SK-N-SH treated with all-trans-retinoic acid at 6 μM for 48 hours (cell line): ENCODE measurements around the gene FHOD1.

Experiments
- RARB ChIP-seq: fragments of 250-450 bp; sonication (Bioruptor Pico); IDR thresholded peaks from 2 replicates; pipeline ENCODE4 v1.8.0; 2021; ENCODE audit warnings: mild to moderate bottlenecking, moderate library complexity
- ZC3H10 ChIP-seq: fragments of 250-450 bp; sonication (Bioruptor Pico); IDR thresholded peaks from 2 replicates; pipeline ENCODE4 v1.5.1; 2021; ENCODE audit warnings: mild to moderate bottlenecking, moderate library complexity
- ZFP30 ChIP-seq: fragments of 450-650 bp; formaldehyde crosslinking; IDR thresholded peaks from 2 replicates; pipeline ENCODE4 v1.5.0; 2022; ENCODE audit warnings: mild to moderate bottlenecking, moderate library complexity
- ZNF565 ChIP-seq: fragments of 450-650 bp; formaldehyde crosslinking; conservative IDR thresholded peaks from 2 replicates; pipeline ENCODE4 v1.5.0; 2020; ENCODE audit warnings: low read depth, mild to moderate bottlenecking, moderate library complexity
- ZNF70 ChIP-seq: fragments of 450-650 bp; formaldehyde crosslinking; IDR thresholded peaks from 2 replicates; pipeline ENCODE4 v1.5.0; 2020; ENCODE audit warnings: mild to moderate bottlenecking, moderate library complexity
- ZNF8 ChIP-seq: fragments of 450-650 bp; formaldehyde crosslinking; IDR thresholded peaks from 2 replicates; pipeline ENCODE4 v1.5.0; 2020; ENCODE audit warnings: mild to moderate bottlenecking, moderate library complexity
- TF ChIP-seq, protein P1 (sequence below): fragments of 250-450 bp; sonication (Bioruptor Pico); IDR thresholded peaks from 2 replicates; pipeline ENCODE4 v1.8.0; 2020; ENCODE audit warnings: mild to moderate bottlenecking, moderate library complexity, borderline replicate concordance

DNA sequence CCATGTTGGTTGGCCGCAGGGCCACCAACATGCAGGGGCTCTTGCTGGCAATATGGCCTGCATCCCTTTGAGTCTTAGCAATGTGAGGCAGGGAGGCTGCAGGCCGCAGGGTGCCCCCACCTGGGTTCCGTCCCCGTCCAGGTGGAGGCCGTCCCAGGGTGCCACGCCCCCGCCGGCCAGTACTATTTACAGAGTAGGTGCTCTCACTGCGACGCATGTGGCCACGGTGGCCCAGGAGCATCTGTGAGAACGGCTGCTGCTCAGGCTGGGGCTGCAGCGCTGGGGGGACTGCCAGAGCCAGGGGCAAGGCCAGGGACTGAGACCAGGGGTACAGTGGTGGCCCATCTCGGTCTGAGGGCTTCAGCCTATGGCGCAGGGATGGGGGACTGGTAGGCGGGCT lies 67.1 kb downstream of the FHOD1 start:
- TF ChIP-seq ZNF8 (CRISPR knock-in tag) = no peak
- TF ChIP-seq ZFP30 = no peak
- TF ChIP-seq ZNF70 = no peak
- TF ChIP-seq ZC3H10 (CRISPR knock-in tag) = no peak
- TF ChIP-seq RARB = no peak
- TF ChIP-seq ZNF565 (CRISPR knock-in tag) = no peak
- TF ChIP-seq, protein P1, sequence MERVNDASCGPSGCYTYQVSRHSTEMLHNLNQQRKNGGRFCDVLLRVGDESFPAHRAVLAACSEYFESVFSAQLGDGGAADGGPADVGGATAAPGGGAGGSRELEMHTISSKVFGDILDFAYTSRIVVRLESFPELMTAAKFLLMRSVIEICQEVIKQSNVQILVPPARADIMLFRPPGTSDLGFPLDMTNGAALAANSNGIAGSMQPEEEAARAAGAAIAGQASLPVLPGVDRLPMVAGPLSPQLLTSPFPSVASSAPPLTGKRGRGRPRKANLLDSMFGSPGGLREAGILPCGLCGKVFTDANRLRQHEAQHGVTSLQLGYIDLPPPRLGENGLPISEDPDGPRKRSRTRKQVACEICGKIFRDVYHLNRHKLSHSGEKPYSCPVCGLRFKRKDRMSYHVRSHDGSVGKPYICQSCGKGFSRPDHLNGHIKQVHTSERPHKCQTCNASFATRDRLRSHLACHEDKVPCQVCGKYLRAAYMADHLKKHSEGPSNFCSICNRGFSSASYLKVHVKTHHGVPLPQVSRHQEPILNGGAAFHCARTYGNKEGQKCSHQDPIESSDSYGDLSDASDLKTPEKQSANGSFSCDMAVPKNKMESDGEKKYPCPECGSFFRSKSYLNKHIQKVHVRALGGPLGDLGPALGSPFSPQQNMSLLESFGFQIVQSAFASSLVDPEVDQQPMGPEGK (CRISPR knock-in tag) = no peak
